ENCODE measurements around the gene TSPAN7. TPM values are rescaled to one million over a fixed set of nuclear protein-coding genes. Genes with fewer than 3 reads are reported as not detected.

TSPAN7 gene
- total and polyA plus RNA-seq, 2 of the 8 experiments (the other 6 are each of a cell fraction or from before 2014, with no cell fraction given) = 32.1 to 37.7 TPM

GRCh38 chrX:38571058-38571457 is 9.7 kb downstream of the TSPAN7 start:
- Histone ChIP-seq H3K4ac (replicated peaks; ENCODE audit: insufficient read length, low read depth, low read length) (no peak overlapping the region), H4K5ac (ENCODE audit: insufficient read length, low read depth, low read length) (no peak overlapping the region), H3K27me3 (replicated peaks in 1 of 4; ENCODE audit: control insufficient read depth in 3 of 4, extremely low read depth in 1 of 4, insufficient read depth in 3 of 4, low read length in 3 of 4) (no peaks in the 10 kb centered on the region), H3K23me2 (ENCODE audit: low read depth, low read length) (no peaks in the 10 kb centered on the region), H2BK120ac (replicated peaks; ENCODE audit: low read depth, low read length) (no peak overlapping the region), H3K4me2 (ENCODE audit: insufficient read depth in 1 of 2, low read depth in 2 of 2, low read length in 2 of 2) (no peak overlapping the region), H3K9ac (replicated peaks in 1 of 4; ENCODE audit: extremely low read depth in 1 of 4, low read depth in 3 of 4, low read length in 3 of 4) (no peak overlapping the region), H3K23ac (ENCODE audit: insufficient read length) (no peak overlapping the region), H4K91ac (replicated peaks; ENCODE audit: insufficient read length, low read length) (no peak overlapping the region), H3K18ac (ENCODE audit: extremely low read depth, low read length) (no peak overlapping the region), H3K9me3 (ENCODE audit: insufficient read depth in 2 of 2, low read depth in 1 of 2, low read length in 1 of 2) (no peaks in the 10 kb centered on the region), H3K4me3 (ENCODE audit: extremely low read depth in 1 of 4, insufficient read depth in 2 of 4, low read depth in 3 of 4, low read length in 4 of 4) (no peak overlapping the region), H3K14ac (ENCODE audit: insufficient read length) (no peak overlapping the region), H3K56ac (replicated peaks; ENCODE audit: insufficient read length, low read depth, low read length) (no peak overlapping the region), H2BK5ac (ENCODE audit: low read depth, low read length) (no peak overlapping the region), H3K36me3 (ENCODE audit: control insufficient read depth in 2 of 4, insufficient read depth in 4 of 4, low read length in 3 of 4) (no peaks in the 10 kb centered on the region), H3K4me1 (replicated peaks in 1 of 4; ENCODE audit: control insufficient read depth in 3 of 4, insufficient read depth in 4 of 4, low read length in 3 of 4) (no peaks in the 10 kb centered on the region), H2BK15ac (ENCODE audit: low read length) (no peak overlapping the region), H2BK20ac (ENCODE audit: low read length) (no peak overlapping the region), H3K79me1 (ENCODE audit: low read depth, low read length) (no peaks in the 10 kb centered on the region), H4K20me1 (replicated peaks in 1 of 2; ENCODE audit: control insufficient read depth in 1 of 2, insufficient read depth in 2 of 2, low read length in 2 of 2) (no peaks in the 10 kb centered on the region), H2AFZ (ENCODE audit: low read length) (no peak overlapping the region), H3K27ac (ENCODE audit: low read depth, low read length) (no peak overlapping the region), H2AK5ac (ENCODE audit: low read depth, low read length) (no peak overlapping the region), H3K79me2 (ENCODE audit: control insufficient read depth in 1 of 2, insufficient read depth in 2 of 2, low read length in 2 of 2) (no peaks in the 10 kb centered on the region), H2BK12ac (ENCODE audit: low read depth, low read length) (no peak overlapping the region), H4K8ac (ENCODE audit: extremely low read depth, insufficient read depth, low read length) (no peak overlapping the region)
- POLR2A ChIA-PET (ENCODE audit: partially characterized antibody) = no interaction called here
- CTCF ChIA-PET (ENCODE audit: partially characterized antibody) = interaction anchor here (0.6 kb wide), 1 partner anchor 9 kb away, joined by 4 read pairs; no protein-coding TSS in a partner anchor
- FAIRE-seq = no peak
- DNase-seq (ENCODE audit: low read depth in 1 of 2, low spot score in 2 of 2) = no peak
- TF ChIP-seq CREB1 (IDR thresholded peaks at IDR 0.05) (no peak), BRCA1 (IDR thresholded peaks at IDR 0.05; ENCODE audit: low read depth, low read length) (no peak), HDAC2 (IDR thresholded peaks at IDR 0.05; ENCODE audit: borderline replicate concordance in 1 of 2, low read depth in 2 of 2, low read length in 2 of 2) (no peak), CEBPB (IDR thresholded peaks at IDR 0.05; ENCODE audit: low read depth, low read length) (no peak), RNF2 (IDR thresholded peaks at IDR 0.05; ENCODE audit: borderline replicate concordance, low read depth, low read length, missing control alignments, poor library complexity, severe bottlenecking) (no peak), PHF8 (conservative IDR thresholded peaks at IDR 0.05; ENCODE audit: low read depth, low read length) (no peak), SUZ12 (IDR thresholded peaks at IDR 0.05; ENCODE audit: low read length) (no peak), KDM1A (IDR thresholded peaks at IDR 0.05; ENCODE audit: borderline replicate concordance, low read length) (no peak), SP2 (IDR thresholded peaks at IDR 0.05; ENCODE audit: low read length) (no peak), E2F6 (IDR thresholded peaks at IDR 0.05) (no peak), HDAC6 (IDR thresholded peaks at IDR 0.05; ENCODE audit: low read depth, low read length) (no peak)

Data from H1 (cell line).